ENCODE results near the gene AMOTL2.

The AMOTL2 gene

DNA sequence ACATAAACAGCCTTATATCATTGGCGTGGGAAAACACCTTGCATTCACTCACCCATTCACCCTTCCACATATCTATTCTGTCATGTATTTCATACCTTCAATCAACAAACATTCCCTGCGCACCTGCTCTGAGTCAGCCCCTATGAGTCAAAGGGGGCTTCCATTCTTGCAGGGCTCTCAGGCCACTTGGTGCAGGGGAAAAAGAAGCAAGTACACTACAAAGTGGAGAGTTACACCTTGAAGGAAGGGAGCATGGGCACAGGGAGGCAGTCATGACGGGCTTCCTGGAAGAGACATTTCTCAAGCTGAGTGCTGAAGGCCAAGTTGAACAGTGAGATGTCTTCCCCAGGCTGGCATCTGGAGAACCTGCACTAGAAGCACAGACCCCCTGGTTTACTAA, 4.6 kb upstream of the AMOTL2 start:
- DNase-seq (ENCODE audit: low read depth) = no peak

DNA sequence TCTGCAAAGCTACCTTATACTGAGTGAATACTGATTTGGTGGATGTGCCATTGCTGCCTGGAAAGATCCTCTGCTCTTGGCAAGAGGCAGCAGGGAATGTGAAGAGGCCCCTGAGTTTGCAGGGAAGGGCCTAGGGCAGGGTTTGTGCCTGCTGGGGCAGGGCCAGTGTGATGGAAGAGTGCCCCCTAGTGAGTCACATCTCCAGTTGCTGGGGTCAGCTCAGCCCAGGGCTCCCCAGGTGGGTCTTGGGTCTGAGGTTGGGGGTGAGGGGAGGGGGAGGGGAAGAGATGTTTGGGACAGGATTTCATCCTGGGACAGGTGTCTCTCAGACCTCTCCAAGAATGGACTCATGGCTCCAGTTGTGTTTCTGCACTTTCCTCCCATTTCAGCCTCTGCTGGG, 4.1 kb upstream of the AMOTL2 start:
- no peak for DNase-seq (ENCODE audit: low read depth)

DNA sequence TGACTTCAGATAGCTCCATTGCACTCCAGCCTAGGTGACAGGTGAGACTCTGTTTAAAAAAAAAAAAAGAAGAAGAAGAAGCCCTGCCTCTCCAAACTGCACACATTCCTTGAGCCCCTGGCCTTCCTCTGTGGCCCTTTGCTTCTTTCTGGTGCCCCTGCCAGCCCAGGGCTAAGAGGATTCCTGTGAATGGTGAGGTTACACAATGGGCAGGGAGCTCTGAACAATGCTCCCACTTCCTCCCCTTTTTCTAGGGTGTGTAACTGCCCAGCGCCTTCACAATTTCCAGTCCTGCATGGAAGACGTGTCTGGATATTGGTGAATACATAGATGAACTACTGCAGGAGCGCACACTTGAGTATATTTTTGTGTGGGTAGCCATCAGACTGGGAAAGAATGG, 3.6 kb upstream of the AMOTL2 start:
- DNase-seq (ENCODE audit: low read depth) = no peak

DNA sequence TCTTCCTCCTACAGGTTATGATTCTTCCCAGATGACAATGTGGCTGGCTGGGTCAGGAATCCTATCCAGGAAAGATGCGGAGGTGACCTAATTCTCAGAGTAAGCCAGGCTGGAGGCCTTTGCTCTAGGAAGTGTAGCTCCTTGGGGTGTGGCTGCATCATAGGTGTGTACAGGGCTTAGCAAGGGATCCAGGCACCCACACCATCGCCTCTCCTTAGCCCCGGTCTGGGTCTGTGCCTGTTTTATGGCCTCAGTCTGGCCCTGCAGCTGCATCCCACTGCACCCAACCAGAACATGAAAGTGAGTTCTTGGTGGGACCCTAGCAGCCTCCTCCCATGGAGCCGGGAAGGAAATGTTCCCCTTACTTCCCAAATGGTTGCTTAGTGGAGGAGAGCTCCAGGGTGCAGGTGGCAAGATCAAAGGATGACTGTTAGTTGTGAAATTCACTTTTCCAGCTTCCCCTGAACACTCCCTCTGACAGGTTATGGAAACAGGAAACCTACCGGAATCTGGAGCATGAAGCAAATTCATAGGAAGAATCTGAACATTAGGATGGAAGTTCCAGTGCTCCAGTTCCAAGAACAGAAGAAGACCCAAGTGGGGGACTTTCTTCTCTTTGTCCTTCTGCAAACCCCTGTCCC, 2.7 kb upstream of the AMOTL2 start:
- DNase-seq (ENCODE audit: low read depth) = no peak

DNA sequence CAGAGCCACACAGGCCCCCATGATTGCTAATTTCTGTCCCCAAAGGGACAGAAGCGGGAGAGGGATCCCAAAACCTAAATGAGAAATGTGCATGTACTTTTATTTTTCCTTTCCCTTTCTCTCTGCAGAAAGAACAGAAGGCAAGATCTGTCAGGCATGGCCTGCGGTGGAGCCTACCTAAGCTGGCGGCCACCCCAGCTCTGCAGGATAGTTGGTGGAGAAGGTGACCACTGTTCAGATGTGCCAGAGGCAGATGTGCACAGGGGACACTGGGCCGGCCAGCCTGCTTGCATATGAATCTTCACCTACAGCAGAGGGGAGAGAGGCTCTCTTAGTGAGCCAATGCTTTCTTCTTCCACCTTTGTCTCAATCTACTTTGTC, 2.1 kb upstream of the AMOTL2 start:
- DNase-seq (ENCODE audit: low read depth) = no peak

DNA sequence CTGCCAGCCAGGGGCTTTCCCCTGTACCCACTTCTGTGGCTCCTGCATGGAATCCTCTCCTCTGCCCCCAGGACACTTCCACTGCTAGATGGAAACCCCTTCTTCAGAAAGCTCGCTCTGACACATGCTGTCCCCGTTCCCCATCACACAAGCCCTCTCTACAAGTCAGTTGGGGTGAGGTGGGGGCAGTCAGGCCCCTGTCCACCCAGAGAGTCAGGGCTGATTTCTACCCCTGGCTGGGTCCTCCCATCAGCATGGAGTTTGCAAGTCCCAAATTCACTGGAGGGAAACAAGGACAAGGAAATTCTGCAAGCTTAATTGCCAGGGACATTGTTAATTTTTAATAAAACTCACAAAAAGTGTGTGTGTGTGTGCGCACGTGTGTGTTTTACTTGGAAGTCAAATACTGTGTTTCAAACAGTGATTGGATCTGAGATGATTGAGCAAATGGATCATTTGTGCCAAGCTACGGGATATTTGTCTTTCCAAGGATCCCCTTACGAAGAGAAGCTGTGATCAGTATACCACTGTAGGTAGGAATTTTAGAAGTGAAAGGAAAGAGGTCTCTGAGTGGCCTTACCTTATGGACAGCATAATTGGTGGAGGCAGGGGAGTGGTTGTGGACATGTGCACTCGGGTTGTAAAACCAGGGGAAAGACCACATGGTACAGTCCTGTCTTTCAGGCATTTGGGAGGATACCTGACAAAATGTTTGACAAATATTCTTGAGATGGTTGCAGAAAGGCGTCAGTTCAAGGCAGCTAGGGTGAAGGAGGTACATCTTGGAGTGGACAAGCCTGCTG, 1.5 kb upstream of the AMOTL2 start:
- no peak for DNase-seq (ENCODE audit: low read depth)

DNA sequence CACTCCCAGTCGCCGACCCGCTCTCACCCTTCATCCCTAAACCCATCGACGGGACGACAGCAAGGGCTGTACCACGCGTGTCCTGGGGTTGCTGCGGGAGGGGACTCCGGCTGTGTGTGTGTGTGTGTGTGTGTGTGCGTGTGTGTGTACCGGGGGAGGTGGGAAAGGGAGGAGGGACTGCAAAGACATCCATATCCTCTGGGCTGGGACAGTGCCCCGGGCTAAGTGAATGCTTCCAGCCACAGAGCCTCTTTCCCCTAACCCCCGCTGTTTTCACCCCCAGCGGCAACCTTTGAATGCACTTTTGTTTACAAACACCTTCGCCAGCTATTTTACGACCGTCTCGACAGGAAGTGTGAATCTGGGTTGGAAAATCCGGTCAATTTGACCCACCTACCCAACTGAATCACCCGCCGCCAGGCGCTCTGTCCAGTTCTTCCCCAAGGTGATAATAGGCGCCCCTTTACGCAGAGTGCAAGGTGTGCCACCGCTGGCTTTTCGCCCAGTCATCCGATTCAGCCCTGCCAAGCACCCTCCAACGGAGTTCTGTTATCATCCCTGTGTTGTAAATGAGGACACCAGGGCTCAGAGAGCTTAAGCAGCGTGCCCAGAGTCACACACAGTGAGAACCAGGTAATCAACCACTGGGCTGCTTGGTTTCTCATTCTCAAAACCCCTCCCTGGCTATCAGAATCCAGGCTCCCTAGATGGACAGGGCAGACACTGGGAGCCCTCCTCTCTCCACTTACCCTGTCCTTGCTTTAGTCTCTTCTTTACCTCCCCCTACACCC, 739 bp upstream of the AMOTL2 start:
- no peak for DNase-seq (ENCODE audit: low read depth)

DNA sequence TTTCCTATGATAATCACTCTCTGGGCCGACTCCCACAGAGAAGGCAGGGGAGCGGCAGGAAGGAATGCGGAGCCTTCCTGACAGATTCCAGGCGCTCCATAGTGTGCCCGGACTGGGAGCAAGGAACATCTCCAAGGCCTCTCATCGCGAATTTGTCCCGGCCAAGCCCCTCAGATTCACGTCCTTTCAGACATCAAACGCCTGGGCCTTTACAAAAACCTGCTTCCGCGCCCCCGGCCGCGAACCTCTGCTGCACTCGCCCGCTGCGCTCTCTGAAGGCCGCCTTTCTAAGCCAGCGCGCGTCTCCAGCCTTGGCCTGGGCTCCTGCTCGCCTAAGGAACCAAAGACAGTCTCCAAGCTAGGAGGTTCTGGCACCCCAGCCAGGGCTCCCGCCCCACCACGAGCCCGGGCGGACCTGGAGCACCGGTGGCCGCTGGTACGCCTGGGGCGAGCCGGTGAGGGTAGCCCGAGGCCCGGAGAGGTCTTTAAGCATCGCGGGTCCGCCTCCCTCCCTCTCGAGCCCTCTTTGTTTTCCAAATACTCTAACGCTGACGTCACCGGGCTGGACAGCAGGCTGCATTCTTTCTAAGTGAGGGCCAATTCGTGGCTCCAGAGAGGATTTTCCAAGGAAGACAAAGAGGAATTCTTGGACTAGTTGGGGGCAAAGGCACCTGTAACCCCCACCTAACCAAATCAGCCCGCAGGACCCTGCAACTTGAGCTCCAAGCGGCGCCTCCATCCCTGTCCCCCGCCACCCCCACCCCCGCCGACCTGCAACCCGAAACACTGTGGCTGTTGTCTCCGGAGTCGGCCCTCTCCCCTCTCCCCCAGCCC, 759 bp downstream of the AMOTL2 start:
- DNase-seq (ENCODE audit: low read depth) = no peak

DNA sequence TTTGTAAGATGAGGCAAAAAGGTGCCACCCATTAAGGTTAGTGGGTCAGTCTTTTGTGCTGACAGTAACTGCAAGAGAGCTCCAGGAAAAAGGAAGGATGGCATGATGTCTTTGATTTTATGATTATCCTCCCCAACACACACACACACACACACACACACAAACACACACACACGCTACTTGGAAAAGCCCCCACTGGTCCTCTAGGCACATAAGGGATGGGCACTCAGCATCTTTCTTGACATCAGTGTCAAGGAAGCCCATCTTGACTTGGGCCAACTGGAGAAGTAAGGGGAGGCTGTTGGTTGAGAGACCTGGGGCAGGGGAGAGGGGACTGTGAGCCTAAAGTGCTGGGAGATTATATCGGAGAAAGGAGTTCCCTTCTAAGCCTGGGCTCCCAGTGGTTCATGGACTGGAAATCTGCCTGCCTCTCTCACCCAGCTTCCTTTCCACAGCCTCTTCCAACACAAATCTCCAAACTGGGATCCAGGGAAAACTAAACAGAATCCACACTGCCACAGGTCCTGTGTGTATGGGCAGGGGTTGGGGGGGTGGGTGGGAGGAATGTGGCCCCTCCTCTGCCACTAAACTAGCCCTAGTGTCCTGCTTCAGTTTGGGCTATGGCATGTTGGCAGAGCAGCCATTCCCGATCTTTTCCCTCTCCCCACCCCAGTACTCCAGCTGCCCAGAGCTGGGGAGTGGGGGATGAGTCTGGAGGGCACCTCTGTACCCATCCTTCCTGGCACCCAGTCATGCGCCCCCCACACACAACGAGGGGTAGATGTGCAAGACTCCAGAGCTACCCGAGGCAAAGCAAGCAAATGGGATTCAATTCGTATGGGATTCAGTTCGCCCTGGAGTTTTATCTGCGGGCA, 1.6 kb downstream of the AMOTL2 start:
- no peak for DNase-seq (ENCODE audit: low read depth)

DNA sequence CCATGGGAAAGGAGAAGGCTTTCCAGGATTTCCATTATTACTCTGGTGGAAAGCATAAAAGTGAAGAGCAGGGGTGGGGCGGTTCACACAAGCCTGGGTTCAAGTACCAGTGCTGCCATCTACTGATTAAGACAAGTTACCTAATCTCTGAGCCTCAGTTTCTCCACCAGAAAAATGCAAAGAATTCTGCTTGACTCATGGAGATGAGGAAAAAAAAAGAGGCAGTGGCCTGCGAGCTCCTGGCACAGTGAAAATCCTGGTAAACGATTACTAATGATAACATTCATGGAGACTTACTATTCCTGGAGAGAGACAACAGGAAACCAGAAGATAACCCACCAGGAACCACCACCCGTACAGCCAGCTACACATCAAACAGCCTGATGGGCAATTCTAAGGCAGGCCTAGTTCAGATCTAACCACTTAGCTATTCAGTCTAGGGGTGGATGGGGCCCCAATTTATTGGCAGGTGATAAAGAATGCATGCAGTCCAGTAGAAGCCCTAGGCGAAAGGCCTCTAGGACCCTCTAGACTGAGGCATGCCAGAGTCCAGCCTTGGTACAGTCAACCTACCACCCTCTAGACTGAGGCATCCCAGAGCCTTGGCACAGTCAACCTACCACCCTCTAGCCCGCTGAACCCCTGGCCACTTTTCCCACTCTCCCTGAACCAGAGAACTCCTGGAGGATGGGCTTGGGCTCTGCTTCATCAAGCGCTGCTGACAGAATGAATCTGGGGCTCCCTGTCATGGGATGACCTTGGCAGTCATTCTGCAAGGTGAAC, 2.5 kb downstream of the AMOTL2 start:
- no peak for DNase-seq (ENCODE audit: low read depth)

DNA sequence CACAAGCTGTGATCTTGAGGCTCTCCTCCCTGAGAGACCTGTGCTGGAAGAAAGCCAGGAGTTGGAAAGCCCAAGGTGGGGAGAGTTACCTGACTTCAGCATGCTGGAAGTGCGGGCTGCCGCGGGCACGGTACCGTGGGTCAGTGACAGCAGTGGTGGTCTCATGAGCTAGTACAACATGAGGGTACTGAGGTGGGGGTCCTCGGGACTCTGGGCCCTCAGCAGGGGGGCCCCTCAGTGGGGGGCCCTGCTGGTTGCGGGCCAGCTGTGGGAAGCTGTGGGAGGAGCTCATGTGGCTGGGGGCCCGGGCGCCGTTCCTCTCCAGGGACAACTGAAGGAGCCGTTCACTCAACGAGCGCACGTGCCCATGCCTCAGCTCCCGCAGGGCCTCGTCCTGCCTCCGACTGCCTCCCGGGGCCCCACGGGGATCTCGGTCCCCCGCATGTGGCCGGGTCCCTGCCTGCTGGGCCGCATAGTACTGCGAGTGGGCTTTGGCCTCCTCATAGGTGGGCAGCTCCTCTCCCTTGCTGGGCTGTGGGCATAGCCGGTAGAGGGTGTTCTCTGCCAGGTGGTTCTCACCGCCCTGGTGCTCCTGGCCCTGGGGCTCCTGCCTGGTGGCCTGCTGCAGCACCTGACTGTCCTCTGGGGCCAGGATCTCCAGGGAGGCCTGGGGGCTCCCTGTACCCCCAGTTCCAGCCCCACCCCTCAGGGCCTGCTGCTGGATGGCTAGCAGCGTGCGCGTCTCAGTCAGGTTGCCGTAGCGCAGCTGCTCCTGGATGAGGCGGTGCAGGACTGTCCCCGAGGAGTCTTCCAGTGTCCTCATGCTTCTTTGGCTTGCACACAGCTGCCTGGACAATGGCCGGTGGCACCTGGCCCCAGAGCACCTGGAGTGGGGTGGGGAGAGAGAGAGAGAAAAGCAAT, 3.4 kb downstream of the AMOTL2 start:
- DNase-seq (ENCODE audit: low read depth) = no peak

DNA sequence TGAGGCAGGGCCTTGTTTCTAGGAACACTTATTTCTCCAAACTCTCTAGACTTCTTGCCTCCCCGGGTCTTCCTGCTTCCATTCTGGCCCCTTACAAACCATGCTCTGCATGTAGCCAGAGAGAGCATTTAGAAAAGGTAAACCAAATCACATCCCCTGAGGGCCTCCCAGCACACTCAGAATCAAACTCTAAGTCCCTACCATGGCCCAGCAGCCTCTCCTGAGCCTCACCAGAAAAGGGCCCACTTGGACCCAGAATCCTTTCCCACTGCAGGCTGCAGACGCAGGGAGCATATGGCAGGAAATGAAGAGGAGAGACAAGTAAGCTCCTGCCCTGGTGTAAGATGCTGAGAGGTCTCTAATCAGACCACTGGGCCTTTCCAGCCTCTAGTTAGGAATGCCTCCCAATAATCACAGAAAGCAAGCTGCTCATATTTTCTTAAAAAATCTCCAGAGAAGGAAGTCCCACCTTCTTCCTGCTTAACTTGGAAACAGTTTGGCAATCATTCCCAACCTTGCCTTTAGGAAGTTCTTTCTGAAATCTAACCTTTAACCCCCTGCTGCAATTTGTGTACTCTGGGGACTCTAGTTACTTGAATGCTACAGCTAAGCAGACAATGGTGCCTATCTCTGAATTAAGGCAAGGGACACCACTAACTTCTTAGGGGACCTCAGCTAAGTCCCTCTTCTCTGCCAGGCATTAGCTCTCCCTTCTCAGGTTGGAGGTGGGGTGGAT, 4.2 kb downstream of the AMOTL2 start:
- DNase-seq (ENCODE audit: low read depth) = no peak

DNA sequence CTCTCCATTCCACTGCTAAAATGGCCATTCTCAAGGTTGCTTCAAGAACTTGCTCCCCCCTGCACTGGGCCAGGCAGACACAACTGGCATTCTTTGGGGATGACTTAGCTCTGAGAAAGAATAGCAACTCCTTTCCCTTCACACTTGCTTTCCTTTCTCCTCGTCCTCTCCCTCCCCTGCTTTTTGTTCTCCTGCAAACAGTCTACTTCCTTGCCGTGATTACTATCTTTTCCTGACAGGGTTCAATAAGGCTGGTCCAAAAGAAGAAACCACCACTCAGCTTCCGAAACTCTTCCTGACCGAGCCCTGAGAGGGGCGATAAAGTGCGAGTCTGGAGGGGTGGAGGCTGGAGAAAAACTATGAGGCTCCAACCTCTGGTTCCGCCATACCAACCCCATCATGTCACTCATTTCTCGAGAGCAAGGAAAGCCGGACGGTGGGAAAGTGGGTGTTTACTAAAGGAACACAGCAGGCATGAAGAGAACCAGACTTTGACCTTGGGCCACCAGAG, 5.0 kb downstream of the AMOTL2 start:
- no peak for DNase-seq (ENCODE audit: low read depth)

DNA sequence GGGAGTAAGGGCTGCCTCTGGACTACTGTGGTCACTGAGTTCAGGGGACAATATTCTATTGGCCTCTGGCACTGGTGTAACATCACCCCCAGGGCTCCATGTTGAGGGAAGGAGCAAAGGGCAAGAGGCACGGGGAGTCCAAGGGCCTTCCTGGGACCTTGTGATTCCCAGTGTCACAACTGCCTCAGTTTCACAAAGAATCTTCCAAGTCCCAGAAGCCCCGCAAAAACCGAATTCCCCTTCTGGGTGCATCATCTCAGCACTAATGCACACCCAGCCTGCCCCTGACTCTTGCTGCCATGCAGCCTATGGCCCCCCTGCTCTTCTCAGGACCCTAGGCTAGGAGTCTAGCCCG, 5.5 kb downstream of the AMOTL2 start:
- no peak for DNase-seq (ENCODE audit: low read depth)

DNA sequence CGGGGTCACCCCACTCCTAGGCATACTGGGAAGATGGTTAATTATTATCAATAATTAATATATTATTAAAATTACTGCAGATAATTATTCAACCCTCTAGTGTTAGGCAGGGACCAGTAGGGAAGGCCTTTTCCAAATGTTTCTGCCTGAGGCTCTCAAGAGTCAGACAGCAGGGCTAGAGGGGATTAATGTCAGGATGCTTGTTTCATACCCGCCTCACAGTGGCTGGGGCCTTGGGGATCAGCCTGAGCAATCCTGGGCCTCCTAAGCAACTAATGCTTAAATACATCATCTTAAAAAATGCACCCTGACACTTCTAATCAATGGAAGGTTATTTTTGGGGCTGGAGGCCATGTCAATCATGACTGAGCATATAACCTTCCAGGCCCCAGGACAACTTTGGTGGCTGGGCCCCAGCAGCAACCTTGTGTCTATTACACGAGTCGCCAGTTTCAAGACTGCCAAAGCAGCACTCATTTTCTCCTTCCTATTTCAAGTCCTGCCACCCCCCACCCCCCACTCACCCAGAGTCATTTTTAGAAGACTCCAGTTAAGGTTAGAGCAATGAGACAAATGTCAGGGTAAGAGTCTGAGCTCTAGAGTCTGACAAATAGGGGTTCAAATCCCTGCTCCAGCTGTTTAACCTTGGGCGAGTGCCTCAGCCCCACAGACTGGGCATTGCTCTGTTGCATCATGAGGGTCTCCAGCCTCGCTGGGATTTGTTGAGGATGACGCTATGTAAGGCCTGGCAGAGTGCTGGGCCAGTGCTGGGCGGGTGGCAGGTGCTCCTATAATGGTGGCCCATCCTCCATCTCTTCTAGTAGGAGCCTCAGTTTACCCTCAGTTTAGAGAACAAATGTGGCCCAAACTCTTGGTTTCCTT, 6.1 kb downstream of the AMOTL2 start:
- no peak for DNase-seq (ENCODE audit: low read depth)

DNA sequence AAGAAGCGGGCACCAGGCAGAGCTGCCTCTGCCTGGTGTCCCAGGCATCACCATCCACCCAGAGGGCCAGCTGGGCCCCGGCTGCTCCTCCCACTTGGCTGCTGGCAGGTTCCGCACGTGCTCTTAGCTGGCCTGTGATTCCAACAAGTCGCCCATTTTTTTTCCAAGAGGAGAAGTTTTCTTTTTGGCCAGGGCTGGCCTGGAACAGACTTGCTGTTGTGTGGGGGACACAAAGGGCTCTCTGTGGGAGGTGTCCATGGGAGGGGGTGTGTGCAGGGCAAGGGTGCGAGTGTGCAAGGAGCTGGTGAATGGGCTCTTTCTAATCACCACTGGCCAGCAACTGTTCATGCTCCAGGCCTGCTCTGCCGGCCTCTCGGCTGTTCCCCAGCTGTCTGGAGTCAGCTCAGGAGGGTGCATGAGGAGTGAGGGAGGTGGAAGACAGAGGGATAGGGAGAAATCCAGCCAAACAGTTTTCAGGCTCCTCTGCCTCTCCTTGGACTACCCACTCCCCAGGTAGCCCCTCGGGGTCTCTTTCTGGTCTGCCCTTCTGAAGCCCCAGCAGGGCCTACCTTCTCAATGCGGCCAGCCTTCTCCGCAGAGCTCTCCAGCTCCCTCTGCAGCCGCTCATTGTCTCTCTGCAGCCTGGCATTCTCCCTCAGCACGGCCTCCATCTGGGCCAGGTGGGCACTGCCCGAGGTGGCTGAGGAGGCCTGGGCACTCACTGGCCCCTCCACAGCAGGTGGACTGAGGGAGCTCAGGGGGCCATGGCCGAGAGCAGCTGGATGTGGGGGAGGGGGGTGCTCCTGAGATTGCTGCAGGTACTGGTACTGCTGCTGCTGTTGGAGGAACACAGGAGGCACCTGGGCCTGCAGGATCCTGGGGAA, 7.1 kb downstream of the AMOTL2 start:
- DNase-seq (ENCODE audit: low read depth) = no peak

Measured in CMK (cell line).